Hepatocyte (in vitro differentiated cells): ENCODE measurements around the gene PKNOX2.
A peak's percentile ranks its signal among the peaks of the same experiment; 100 is the strongest.

Experiments
- CTCF ChIP-seq: fragments of 200-600 bp; sonication (generic); IDR thresholded peaks from 2 replicates; pipeline ENCODE4 v1.5.1; 2016; ENCODE audit warnings: antibody characterized with exemption, mild to moderate bottlenecking; ENCODE audit not compliant: poor library complexity
- EZH2 ChIP-seq: fragments of 200-600 bp; sonication (generic); IDR thresholded peaks from 2 replicates; pipeline ENCODE4 v1.6.1; 2016; ENCODE audit warnings: antibody characterized with exemption, mild to moderate bottlenecking, borderline replicate concordance
- EZH2phosphoT487 ChIP-seq: fragments of 200-600 bp; sonication (generic); IDR thresholded peaks from one replicate; pipeline ENCODE4 v1.6.1; 2018; ENCODE audit warnings: antibody characterized with exemption, mild to moderate bottlenecking, low read depth, moderate library complexity; ENCODE audit not compliant: unreplicated experiment, severe bottlenecking

- TF ChIP-seq CTCF (peak; percentile 79), EZH2phosphoT487 (no peak), EZH2 (no peak)
Measured at GRCh38 chr11:125429174-125429707, 264.7 kb downstream of the PKNOX2 start.
